ENCODE data around the gene PTPN1. TPM values are rescaled to one million over a fixed set of nuclear protein-coding genes. Genes with fewer than 3 reads are reported as not detected.

PTPN1 gene
- total and polyA plus RNA-seq, 2 of the 13 experiments (the other 11 are each of a cell fraction or from before 2014, with no cell fraction given), result 17.7 to 37.2 TPM

DNA sequence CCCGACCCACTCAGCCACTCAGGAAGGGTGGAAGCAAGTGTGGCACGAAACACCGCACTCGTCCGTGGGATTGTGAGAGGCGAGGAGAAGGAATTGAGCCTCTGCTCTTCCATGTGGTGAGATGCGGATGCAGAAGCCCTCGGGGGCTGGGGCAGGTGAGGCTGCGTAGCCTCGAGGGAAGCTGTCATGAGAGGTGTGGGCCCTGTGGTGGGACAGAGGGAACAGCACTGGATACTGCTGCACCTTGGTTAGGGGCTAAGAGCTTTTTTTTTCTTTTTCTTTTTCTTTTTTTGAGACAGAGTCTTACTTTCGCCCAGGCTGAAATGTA is 86.5 kb downstream of the PTPN1 start:
- Histone ChIP-seq H3K79me2 (ENCODE audit: insufficient read depth, low read length) (no peaks in the 10 kb centered on the region), H3K9me3 (ENCODE audit: low read length) (no peaks in the 10 kb centered on the region), H3K4me2 (ENCODE audit: low read depth, low read length) (peak overlapping the region; percentile 26; the same call in 1 of the 2 replicates), H3K27ac (ENCODE audit: extremely low read length, insufficient read depth, low read length) (no peak overlapping the region), H4K20me1 (ENCODE audit: insufficient read depth, low read length) (no peaks in the 10 kb centered on the region), H2AFZ (ENCODE audit: low read length) (no peak overlapping the region), H3K27me3 (ENCODE audit: control insufficient read depth in 1 of 2, insufficient read depth in 2 of 2, low read length in 2 of 2) (peaks cover 14 to 49% of the 10 kb centered on the region in 2 experiments; a peak in 3 of 5 replicates), H3K4me3 (replicated peaks in 1 of 3; ENCODE audit: insufficient read depth in 1 of 3, low read depth in 2 of 3, low read length in 3 of 3) (no peak overlapping the region; a peak in 1 of 6 replicates), H3K4me1 (ENCODE audit: insufficient read depth, low read length) (peaks cover 45% of the 10 kb centered on the region), H3K9ac (ENCODE audit: insufficient read depth, low read depth, low read length) (no peak overlapping the region), H3K36me3 (replicated peaks in 1 of 2; ENCODE audit: control insufficient read depth in 1 of 2, insufficient read depth in 2 of 2, low read length in 2 of 2) (no peaks in the 10 kb centered on the region)
- ATAC-seq (no peak), DNase-seq (ENCODE audit: low spot score) (no peak), FAIRE-seq (no peak)
- POLR2A ChIA-PET, result interaction anchor here (1.8 kb wide), 1 partner anchor 194 kb away, joined by 3 read pairs; no protein-coding TSS in a partner anchor
- BruUV-seq (replicated peaks), result no TSS peak
- WGBS (ENCODE audit: low lambda C conversion rate), result 74% methylated on average over 11 of the region's 11 CpGs
- CTCF ChIA-PET (ENCODE audit: low intra/inter-chr PET ratio, low total read pairs), result no interaction called here
- intact Hi-C loops (cut with micrococcal nuclease; ENCODE audit: unreplicated experiment) (no loop called here), in situ Hi-C loops (cut with HindIII; ENCODE audit: extremely low pct_ligation_motif_present, low pct_unique_long_range_greater_than_20kb) (no loop called here)
- TF ChIP-seq, protein P1, sequence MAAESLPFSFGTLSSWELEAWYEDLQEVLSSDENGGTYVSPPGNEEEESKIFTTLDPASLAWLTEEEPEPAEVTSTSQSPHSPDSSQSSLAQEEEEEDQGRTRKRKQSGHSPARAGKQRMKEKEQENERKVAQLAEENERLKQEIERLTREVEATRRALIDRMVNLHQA (CRISPR knock-in tag; IDR thresholded peaks at IDR 0.05), result no peak
- TF ChIP-seq, protein P2, sequence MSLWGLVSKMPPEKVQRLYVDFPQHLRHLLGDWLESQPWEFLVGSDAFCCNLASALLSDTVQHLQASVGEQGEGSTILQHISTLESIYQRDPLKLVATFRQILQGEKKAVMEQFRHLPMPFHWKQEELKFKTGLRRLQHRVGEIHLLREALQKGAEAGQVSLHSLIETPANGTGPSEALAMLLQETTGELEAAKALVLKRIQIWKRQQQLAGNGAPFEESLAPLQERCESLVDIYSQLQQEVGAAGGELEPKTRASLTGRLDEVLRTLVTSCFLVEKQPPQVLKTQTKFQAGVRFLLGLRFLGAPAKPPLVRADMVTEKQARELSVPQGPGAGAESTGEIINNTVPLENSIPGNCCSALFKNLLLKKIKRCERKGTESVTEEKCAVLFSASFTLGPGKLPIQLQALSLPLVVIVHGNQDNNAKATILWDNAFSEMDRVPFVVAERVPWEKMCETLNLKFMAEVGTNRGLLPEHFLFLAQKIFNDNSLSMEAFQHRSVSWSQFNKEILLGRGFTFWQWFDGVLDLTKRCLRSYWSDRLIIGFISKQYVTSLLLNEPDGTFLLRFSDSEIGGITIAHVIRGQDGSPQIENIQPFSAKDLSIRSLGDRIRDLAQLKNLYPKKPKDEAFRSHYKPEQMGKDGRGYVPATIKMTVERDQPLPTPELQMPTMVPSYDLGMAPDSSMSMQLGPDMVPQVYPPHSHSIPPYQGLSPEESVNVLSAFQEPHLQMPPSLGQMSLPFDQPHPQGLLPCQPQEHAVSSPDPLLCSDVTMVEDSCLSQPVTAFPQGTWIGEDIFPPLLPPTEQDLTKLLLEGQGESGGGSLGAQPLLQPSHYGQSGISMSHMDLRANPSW (CRISPR knock-in tag; IDR thresholded peaks at IDR 0.05; ENCODE audit: borderline replicate concordance), result no peak
- TF ChIP-seq ZNF839 (CRISPR knock-in tag; IDR thresholded peaks at IDR 0.05; ENCODE audit: borderline replicate concordance), result peak; percentile 68; the same call in 1 of the 2 replicates
- no peak for TF ChIP-seq ZNF160 (CRISPR knock-in tag; IDR thresholded peaks at IDR 0.05)
- 0 out of 2 replicates have a peak, but pooled peaks have one; percentile 36 for TF ChIP-seq ZNF782 (CRISPR knock-in tag; IDR thresholded peaks at IDR 0.05; ENCODE audit: borderline replicate concordance)
- no peak for TF ChIP-seq ZNF766 (CRISPR knock-in tag; IDR thresholded peaks at IDR 0.05; ENCODE audit: borderline replicate concordance)
- TF ChIP-seq RARG (CRISPR knock-in tag; IDR thresholded peaks at IDR 0.05; ENCODE audit: low read depth), result no peak
- no peak for TF ChIP-seq ZBTB40 (IDR thresholded peaks at IDR 0.05)
- 0 out of 2 replicates have a peak, but pooled peaks have one; percentile 11 for TF ChIP-seq ZBTB40 (CRISPR knock-in tag; IDR thresholded peaks at IDR 0.05)
- TF ChIP-seq E2F2 (CRISPR knock-in tag; IDR thresholded peaks at IDR 0.05; ENCODE audit: borderline replicate concordance), result no peak
- TF ChIP-seq ZFP41 (CRISPR knock-in tag; IDR thresholded peaks at IDR 0.05; ENCODE audit: borderline replicate concordance), result peak; percentile 50; the same call in 1 of the 2 replicates
